ENCODE measurements around the gene TDRD1. TPM values are rescaled to one million over a fixed set of nuclear protein-coding genes. Genes with fewer than 3 reads are reported as not detected.

The TDRD1 gene
- total and polyA plus RNA-seq, 2 experiments from 2014 or later: not detected

- H2AFZ ChIP-seq: no peak overlapping the region
- no peak overlapping the region for H3K4me3 ChIP-seq
- no peaks in the 10 kb centered on the region for H3F3A ChIP-seq (ENCODE audit: insufficient read depth)
- no peaks in the 10 kb centered on the region for H3K9me3 ChIP-seq (ENCODE audit: low read depth)
- peaks cover 21% of the 10 kb centered on the region for H3K27me3 ChIP-seq (replicated peaks; ENCODE audit: insufficient read depth)
- no peak overlapping the region for H3K9ac ChIP-seq
- 66 to 69% methylated on average over 22 of the region's 22 CpGs for WGBS, 2 experiments (ENCODE audit: low coverage in 1 of 2, low lambda C conversion rate in 2 of 2, missing lambda C conversion rate in 2 of 2)
- H3K36me3 ChIP-seq (ENCODE audit: low read depth): no peaks in the 10 kb centered on the region
- in situ Hi-C loops (cut with MboI): no loop called here
- no peak for TF ChIP-seq EZH2 (IDR thresholded peaks at IDR 0.05; ENCODE audit: insufficient read depth, poor library complexity, severe bottlenecking)
- TF ChIP-seq EZH2phosphoT487 (IDR thresholded peaks at IDR 0.05; ENCODE audit: insufficient read depth, low read depth): no peak
- H3K4me2 ChIP-seq (ENCODE audit: unreplicated experiment): no peak overlapping the region
- H4K20me1 ChIP-seq (ENCODE audit: insufficient read depth): no peaks in the 10 kb centered on the region
- H3K4me1 ChIP-seq (ENCODE audit: insufficient read depth): no peaks in the 10 kb centered on the region
- H3K27ac ChIP-seq: no peak overlapping the region
- no peak for DNase-seq
- no peaks in the 10 kb centered on the region for H3K79me2 ChIP-seq (ENCODE audit: insufficient read depth)
- no peaks in the 10 kb centered on the region for H3K9me2 ChIP-seq (ENCODE audit: insufficient read depth)
Observed at GRCh38 chr10:114278140-114278883, 99.2 kb downstream of the TDRD1 start.

DNA sequence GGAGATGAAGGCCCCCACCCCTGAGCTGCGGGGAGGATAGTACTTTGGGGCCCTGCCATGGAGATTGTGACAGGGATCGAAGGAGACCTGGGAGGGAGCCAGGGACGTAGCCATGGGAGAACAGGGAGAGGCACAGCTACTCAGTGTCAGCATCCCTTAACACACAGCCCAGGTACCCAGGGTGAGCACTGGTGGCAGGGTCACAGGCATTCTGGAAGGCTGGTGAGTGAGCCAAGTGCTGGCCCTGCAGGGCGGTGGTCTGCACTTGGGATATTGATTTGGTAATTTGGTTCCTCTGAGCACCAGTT, 99.7 kb downstream of the TDRD1 start:
- Histone ChIP-seq H3K27me3 (replicated peaks; ENCODE audit: insufficient read depth) (peaks cover 17% of the 10 kb centered on the region), H3K9me2 (ENCODE audit: insufficient read depth) (no peaks in the 10 kb centered on the region), H3F3A (ENCODE audit: insufficient read depth) (no peaks in the 10 kb centered on the region), H3K36me3 (ENCODE audit: low read depth) (no peaks in the 10 kb centered on the region), H2AFZ (no peak overlapping the region), H3K9ac (no peak overlapping the region), H3K4me2 (ENCODE audit: unreplicated experiment) (no peak overlapping the region), H3K4me1 (ENCODE audit: insufficient read depth) (no peaks in the 10 kb centered on the region), H3K4me3 (no peak overlapping the region), H3K27ac (no peak overlapping the region), H3K9me3 (ENCODE audit: low read depth) (no peaks in the 10 kb centered on the region), H3K79me2 (ENCODE audit: insufficient read depth) (no peaks in the 10 kb centered on the region), H4K20me1 (ENCODE audit: insufficient read depth) (no peaks in the 10 kb centered on the region)
- 67% methylated on average over 4 of the region's 4 CpGs for WGBS, 2 experiments (ENCODE audit: low coverage in 1 of 2, low lambda C conversion rate in 2 of 2, missing lambda C conversion rate in 2 of 2)
- in situ Hi-C loops (cut with MboI): no loop called here
- no peak for DNase-seq
- TF ChIP-seq EZH2 (IDR thresholded peaks at IDR 0.05; ENCODE audit: insufficient read depth, poor library complexity, severe bottlenecking): no peak
- TF ChIP-seq EZH2phosphoT487 (IDR thresholded peaks at IDR 0.05; ENCODE audit: insufficient read depth, low read depth): no peak

DNA sequence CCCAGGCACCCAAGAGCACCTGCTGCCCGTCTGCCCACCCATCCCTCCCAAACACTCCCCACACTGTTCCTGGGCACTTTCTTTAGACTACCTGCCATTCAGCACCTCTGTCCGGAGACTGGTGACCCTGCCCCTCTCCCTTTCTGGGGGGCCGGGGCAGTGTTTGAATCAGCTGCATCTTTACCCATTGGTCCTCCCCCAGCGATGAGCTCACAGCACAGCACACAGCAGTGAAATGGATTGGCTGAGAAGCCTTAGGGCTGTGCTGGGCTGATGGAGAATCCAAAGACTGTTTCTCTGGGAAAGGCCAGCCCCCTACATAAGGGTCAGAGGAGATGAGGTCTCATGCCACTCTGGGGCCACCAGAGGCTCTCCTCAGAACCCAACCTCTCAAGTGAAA, 100.1 kb downstream of the TDRD1 start:
- H3K27me3 ChIP-seq (replicated peaks; ENCODE audit: insufficient read depth): peaks cover 17% of the 10 kb centered on the region
- H3K36me3 ChIP-seq (ENCODE audit: low read depth): no peaks in the 10 kb centered on the region

GRCh38 chr10:114279901-114280644, 100.9 kb downstream of the TDRD1 start:
- Histone ChIP-seq H3K9ac (no peak overlapping the region), H3K27me3 (replicated peaks; ENCODE audit: insufficient read depth) (peaks cover 17% of the 10 kb centered on the region), H3K36me3 (ENCODE audit: low read depth) (no peaks in the 10 kb centered on the region), H3F3A (ENCODE audit: insufficient read depth) (no peaks in the 10 kb centered on the region), H3K4me2 (ENCODE audit: unreplicated experiment) (no peak overlapping the region), H3K9me3 (ENCODE audit: low read depth) (no peaks in the 10 kb centered on the region), H3K27ac (no peak overlapping the region), H3K4me1 (ENCODE audit: insufficient read depth) (no peaks in the 10 kb centered on the region), H2AFZ (no peak overlapping the region), H3K4me3 (no peak overlapping the region), H3K9me2 (ENCODE audit: insufficient read depth) (no peaks in the 10 kb centered on the region), H4K20me1 (ENCODE audit: insufficient read depth) (no peaks in the 10 kb centered on the region), H3K79me2 (ENCODE audit: insufficient read depth) (no peaks in the 10 kb centered on the region)
- 85 to 88% methylated on average over 8 of the region's 8 CpGs for WGBS, 2 experiments (ENCODE audit: low coverage in 1 of 2, low lambda C conversion rate in 2 of 2, missing lambda C conversion rate in 2 of 2)
- in situ Hi-C loops (cut with MboI): no loop called here
- TF ChIP-seq EZH2phosphoT487 (IDR thresholded peaks at IDR 0.05; ENCODE audit: insufficient read depth, low read depth): no peak
- no peak for DNase-seq

More for the DNA sequence above, 100.1 kb downstream of the TDRD1 start:
- no peaks in the 10 kb centered on the region for H3K9me3 ChIP-seq (ENCODE audit: low read depth)
- in situ Hi-C loops (cut with MboI): no loop called here
- H2AFZ ChIP-seq: no peak overlapping the region
- H3K9ac ChIP-seq: no peak overlapping the region
- TF ChIP-seq EZH2 (IDR thresholded peaks at IDR 0.05; ENCODE audit: insufficient read depth, poor library complexity, severe bottlenecking) (no peak), EZH2phosphoT487 (IDR thresholded peaks at IDR 0.05; ENCODE audit: insufficient read depth, low read depth) (no peak)
- H3K79me2 ChIP-seq (ENCODE audit: insufficient read depth): no peaks in the 10 kb centered on the region
- H3K9me2 ChIP-seq (ENCODE audit: insufficient read depth): no peaks in the 10 kb centered on the region
- H3F3A ChIP-seq (ENCODE audit: insufficient read depth): no peaks in the 10 kb centered on the region
- no peak for DNase-seq
- H3K4me1 ChIP-seq (ENCODE audit: insufficient read depth): no peaks in the 10 kb centered on the region
- no peak overlapping the region for H3K4me3 ChIP-seq
- 76 to 80% methylated on average over 4 of the region's 4 CpGs for WGBS, 2 experiments (ENCODE audit: low coverage in 1 of 2, low lambda C conversion rate in 2 of 2, missing lambda C conversion rate in 2 of 2)
- H3K4me2 ChIP-seq (ENCODE audit: unreplicated experiment): no peak overlapping the region
- no peaks in the 10 kb centered on the region for H4K20me1 ChIP-seq (ENCODE audit: insufficient read depth)
- H3K27ac ChIP-seq: no peak overlapping the region
